Smooth muscle cell (in vitro differentiated cells): ENCODE data around the gene PRLH. TPM values are rescaled to one million over a fixed set of nuclear protein-coding genes. Genes with fewer than 3 reads are reported as not detected.

ENCODE experiments used
- DNase-seq: peaks from one replicate; lab custom pipeline; 2025; ENCODE audit not compliant: unreplicated experiment; lab: John Stamatoyannopoulos, UW
- H2AFZ ChIP-seq: fragments of 200-600 bp; sonication (generic); 2 replicates; pipeline ENCODE4 v1.6.0; 2016; ENCODE audit warnings: antibody characterized with exemption, low read depth, mild to moderate bottlenecking
- H3F3A ChIP-seq: fragments of 200-600 bp; sonication (generic); 2 replicates; pipeline ENCODE4 v1.6.0; 2017; ENCODE audit warnings: antibody characterized with exemption, low read depth
- H3K27ac ChIP-seq: fragments of 200-600 bp; sonication (generic); 2 replicates; pipeline ENCODE4 v1.5.1; 2016; ENCODE audit warnings: low read depth, mild to moderate bottlenecking
- H3K27me3 ChIP-seq: fragments of 200-600 bp; sonication (generic); 2 replicates; pipeline ENCODE4 v1.6.1; 2016; ENCODE audit warnings: low read depth, mild to moderate bottlenecking
- H3K36me3 ChIP-seq: fragments of 200-600 bp; sonication (generic); 2 replicates; pipeline ENCODE4 v1.5.1; 2016; ENCODE audit warnings: low read depth
- H3K4me1 ChIP-seq: fragments of 200-600 bp; sonication (generic); 2 replicates; pipeline ENCODE4 v1.5.1; 2016; ENCODE audit warnings: low read depth
- H3K4me2 ChIP-seq: fragments of 200-600 bp; sonication (generic); 2 replicates; pipeline ENCODE4 v1.6.0; 2016; ENCODE audit warnings: mild to moderate bottlenecking
- H3K4me3 ChIP-seq: fragments of 200-600 bp; sonication (generic); 2 replicates; pipeline ENCODE4 v1.5.1; 2016; ENCODE audit warnings: mild to moderate bottlenecking
- H3K79me2 ChIP-seq: fragments of 200-600 bp; sonication (generic); 2 replicates; pipeline ENCODE4 v1.6.0; 2016; ENCODE audit warnings: low read depth, mild to moderate bottlenecking
- H3K9ac ChIP-seq: fragments of 200-600 bp; sonication (generic); 2 replicates; pipeline ENCODE4 v1.6.0; 2016; ENCODE audit warnings: low read depth
- H3K9me3 ChIP-seq: fragments of 200-600 bp; sonication (generic); replicated peaks from 2 replicates; pipeline ENCODE4 v1.5.1; 2016; ENCODE audit warnings: low read depth
- H4K20me1 ChIP-seq: fragments of 200-600 bp; sonication (generic); 2 replicates; pipeline ENCODE4 v1.6.0; 2016; ENCODE audit warnings: low read depth
- CTCF ChIP-seq: fragments of 200-600 bp; sonication (generic); IDR thresholded peaks from 2 replicates; pipeline ENCODE4 v1.5.1; 2017; ENCODE audit warnings: borderline replicate concordance, mild to moderate bottlenecking, antibody characterized with exemption; ENCODE audit not compliant: insufficient read depth, poor library complexity, severe bottlenecking
- WGBS: methylation state at CpG from one replicate; pipeline ENCODE4 v1.1.7; 2016; ENCODE audit warnings: low lambda C conversion rate; 5-methylcytosine and 5-hydroxymethylcytosine counted together
- polyA plus RNA-seq: library from polyadenylated mRNA; unstranded; fragments of >200 nt; fragmentation: Nextera tagmentation; extraction: Ambion mirVana; gene quantifications from 2 replicates; pipeline ENCODE4 v1.2.1, GENCODE V29; 2016
- total RNA-seq: library from RNA; depleted of rRNA; stranded (reverse); fragments of >200 nt; gene quantifications from 2 replicates; pipeline ENCODE4 v1.2.3, GENCODE V29; 2014

PRLH gene
- total and polyA plus RNA-seq, 2 experiments from 2014 or later, result not detected

- Histone ChIP-seq H3F3A (peaks cover 14% of the 10 kb centered on the region), H3K79me2 (no peaks in the 10 kb centered on the region), H3K27me3 (no peaks in the 10 kb centered on the region), H3K4me2 (no peak overlapping the region), H3K4me1 (peaks cover 36% of the 10 kb centered on the region), H3K4me3 (no peak overlapping the region), H3K36me3 (no peaks in the 10 kb centered on the region), H4K20me1 (no peaks in the 10 kb centered on the region), H3K9ac (no peak overlapping the region), H3K27ac (no peak overlapping the region), H3K9me3 (no peaks in the 10 kb centered on the region), H2AFZ (no peak overlapping the region)
- 82% methylated on average over 13 of the region's 13 CpGs for WGBS
- TF ChIP-seq CTCF, result no peak
- no peak for DNase-seq
Observed at GRCh38 chr2:237596520-237597195, 30.3 kb downstream of the PRLH start.

- Histone ChIP-seq H3K4me1 (peaks cover 42% of the 10 kb centered on the region), H3K4me2 (no peak overlapping the region), H3K9ac (no peak overlapping the region), H4K20me1 (no peaks in the 10 kb centered on the region), H3F3A (peaks cover 14% of the 10 kb centered on the region), H2AFZ (no peak overlapping the region), H3K79me2 (no peaks in the 10 kb centered on the region), H3K27ac (no peak overlapping the region), H3K4me3 (no peak overlapping the region), H3K9me3 (no peaks in the 10 kb centered on the region), H3K27me3 (no peaks in the 10 kb centered on the region), H3K36me3 (no peaks in the 10 kb centered on the region)
- DNase-seq, result no peak
- 96% methylated on average over 24 of the region's 29 CpGs for WGBS
- no peak for TF ChIP-seq CTCF
Observed at GRCh38 chr2:237597196-237598145, 31.1 kb downstream of the PRLH start.

GRCh38 chr2:237598468-237599208 is 32.3 kb downstream of the PRLH start:
- Histone ChIP-seq H3K4me3 (no peak overlapping the region), H3K27ac (no peak overlapping the region), H3K9ac (no peak overlapping the region), H3K9me3 (no peaks in the 10 kb centered on the region), H3F3A (peaks cover 14% of the 10 kb centered on the region), H3K79me2 (no peaks in the 10 kb centered on the region), H3K27me3 (no peaks in the 10 kb centered on the region), H3K4me2 (no peak overlapping the region), H3K4me1 (peaks cover 37% of the 10 kb centered on the region), H2AFZ (no peak overlapping the region), H3K36me3 (no peaks in the 10 kb centered on the region), H4K20me1 (no peaks in the 10 kb centered on the region)
- no peak for TF ChIP-seq CTCF
- DNase-seq, result no peak
- 86% methylated on average over 14 of the region's 14 CpGs for WGBS
